ENCODE results near the gene PRLH.
A peak's percentile ranks its signal among the peaks of the same experiment; 100 is the strongest.

PRLH gene

GRCh38 chr2:237566401-237567235 is at the start of gene PRLH:
Gene PRLH (plus strand): TSS chr2:237566574. CDS start chr2:237566574, 0 bp downstream.
- no peak for DNase-seq

- DNase-seq, result no peak
These were observed 49.2 kb upstream of the PRLH start for GRCh38 chr2:237517163-237517562.

- no peak for DNase-seq
These were observed 48.4 kb upstream of the PRLH start for GRCh38 chr2:237517990-237518389.

GRCh38 chr2:237519506-237520245 is 46.7 kb upstream of the PRLH start:
- DNase-seq, result no peak

GRCh38 chr2:237520290-237520689 is 46.1 kb upstream of the PRLH start:
- DNase-seq, result no peak

- no peak for DNase-seq
These were observed 41.7 kb upstream of the PRLH start for GRCh38 chr2:237524631-237525030.

GRCh38 chr2:237525559-237526157 is 40.7 kb upstream of the PRLH start:
- DNase-seq, result no peak

GRCh38 chr2:237527233-237527632 is 39.1 kb upstream of the PRLH start:
- DNase-seq, result no peak

- DNase-seq, result no peak
These were observed 38.6 kb upstream of the PRLH start for GRCh38 chr2:237527766-237528165.

GRCh38 chr2:237529452-237530402 is 36.6 kb upstream of the PRLH start:
- no peak for DNase-seq

GRCh38 chr2:237530472-237531433 is 35.6 kb upstream of the PRLH start:
- no peak for DNase-seq

GRCh38 chr2:237532160-237532559 is 34.2 kb upstream of the PRLH start:
- DNase-seq, result no peak

GRCh38 chr2:237533668-237534161 is 32.7 kb upstream of the PRLH start:
- DNase-seq, result peak; percentile 71

- no peak for DNase-seq
These were observed 32.0 kb upstream of the PRLH start for GRCh38 chr2:237534380-237534779.

- DNase-seq, result no peak
These were observed 30.8 kb upstream of the PRLH start for GRCh38 chr2:237535385-237536082.

- DNase-seq, result no peak
These were observed 30.3 kb upstream of the PRLH start for GRCh38 chr2:237536083-237536415.

- no peak for DNase-seq
These were observed 29.8 kb upstream of the PRLH start for GRCh38 chr2:237536617-237537016.

- peak; percentile 46 for DNase-seq
These were observed 28.2 kb upstream of the PRLH start for GRCh38 chr2:237538001-237538720.

GRCh38 chr2:237538901-237539300 is 27.5 kb upstream of the PRLH start:
- no peak for DNase-seq

- no peak for DNase-seq
These were observed 26.7 kb upstream of the PRLH start for GRCh38 chr2:237539681-237540080.

All from islet precursor cell (in vitro differentiated cells).